ENCODE results near the gene ZW10. TPM values are rescaled to one million over a fixed set of nuclear protein-coding genes. Genes with fewer than 3 reads are reported as not detected.
"Not testable (repeated sequence)": the region's sequence is repeated elsewhere in the genome, so short reads cannot be mapped to it uniquely, and the experiment has no call there.

Gene ZW10
- total RNA-seq, 1 donor from 2014 or later, result 21.3 TPM

DNA sequence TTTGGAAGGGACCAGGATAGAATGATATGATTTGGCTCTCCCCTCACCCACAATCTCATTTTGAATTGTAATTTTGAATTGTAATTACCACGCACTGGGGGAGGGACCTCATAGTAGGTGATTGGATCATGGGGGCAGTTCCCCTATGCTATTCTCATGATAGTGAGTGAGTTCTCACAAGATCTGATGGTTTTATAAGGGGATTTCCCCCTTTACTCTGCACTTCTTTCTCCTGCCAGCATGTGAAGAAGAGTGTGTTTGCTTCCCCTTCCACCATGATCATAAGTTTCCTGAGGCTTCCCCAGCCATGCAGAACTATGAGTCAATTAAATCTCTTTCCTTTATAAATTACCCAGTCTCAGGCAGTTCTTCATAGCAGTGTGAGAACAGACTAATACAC lies 69.9 kb downstream of the ZW10 start:
- intact Hi-C loops (cut with micrococcal nuclease); H3K4me3 Mint-ChIP-seq; H3K27ac Mint-ChIP-seq; H3K4me1 Mint-ChIP-seq; DNase-seq; H3K9me3 Mint-ChIP-seq; H3K36me3 Mint-ChIP-seq (ENCODE audit: low read depth); H3K27me3 Mint-ChIP-seq: not testable (repeated sequence)

DNA sequence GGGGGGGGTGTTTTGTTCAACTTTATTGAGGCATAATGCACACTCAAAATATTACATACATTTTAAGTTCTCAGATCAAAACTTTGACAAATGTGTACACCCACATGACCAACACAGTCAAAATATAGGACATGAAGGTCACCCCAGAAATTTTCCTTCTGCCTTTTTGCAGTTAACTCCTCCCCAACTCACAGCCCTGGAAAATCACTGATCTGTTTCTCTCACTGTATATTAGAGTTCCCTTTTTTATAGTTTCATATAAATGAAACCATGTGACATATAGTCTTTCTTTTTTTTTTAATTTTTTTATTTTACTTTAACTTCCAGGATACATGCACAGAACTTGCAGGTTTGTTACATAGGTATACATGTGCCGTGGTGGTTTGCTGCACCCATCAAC lies 72.0 kb downstream of the ZW10 start:
- no peaks in the 10 kb centered on the region for H3K4me1 Mint-ChIP-seq
- H3K27ac Mint-ChIP-seq, result no peak overlapping the region
- DNase-seq, result no peak
- no peak overlapping the region for H3K4me3 Mint-ChIP-seq
- H3K9me3 Mint-ChIP-seq, result no peaks in the 10 kb centered on the region
- H3K27me3 Mint-ChIP-seq, result no peaks in the 10 kb centered on the region
- no peaks in the 10 kb centered on the region for H3K36me3 Mint-ChIP-seq (ENCODE audit: low read depth)
- intact Hi-C loops (cut with micrococcal nuclease), result no loop called here

DNA sequence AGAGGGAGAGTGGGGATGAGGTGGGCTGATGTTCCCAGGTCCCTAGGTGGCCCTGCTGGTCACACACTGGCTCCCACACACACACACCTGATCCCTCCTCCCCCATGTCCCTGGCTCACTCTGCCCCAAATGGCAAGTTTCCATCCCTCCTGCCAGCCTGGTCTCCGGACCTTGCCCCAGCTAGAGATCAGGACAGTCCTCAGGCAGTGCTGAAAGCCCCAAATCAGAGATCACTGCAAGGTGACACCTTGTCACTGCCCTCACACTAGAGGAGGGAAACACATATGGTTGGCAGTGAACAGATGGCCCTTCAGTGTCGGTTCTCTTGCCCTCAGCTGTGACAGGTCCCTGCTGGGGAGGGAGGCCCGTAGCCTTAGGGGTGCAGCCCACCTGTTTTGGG lies 75.0 kb downstream of the ZW10 start:
- H3K27me3 Mint-ChIP-seq, result no peaks in the 10 kb centered on the region
- DNase-seq, result no peak
- no peak overlapping the region for H3K27ac Mint-ChIP-seq
- no peaks in the 10 kb centered on the region for H3K9me3 Mint-ChIP-seq
- H3K4me1 Mint-ChIP-seq, result no peaks in the 10 kb centered on the region
- no peaks in the 10 kb centered on the region for H3K36me3 Mint-ChIP-seq (ENCODE audit: low read depth)
- intact Hi-C loops (cut with micrococcal nuclease), result no loop called here
- no peak overlapping the region for H3K4me3 Mint-ChIP-seq

DNA sequence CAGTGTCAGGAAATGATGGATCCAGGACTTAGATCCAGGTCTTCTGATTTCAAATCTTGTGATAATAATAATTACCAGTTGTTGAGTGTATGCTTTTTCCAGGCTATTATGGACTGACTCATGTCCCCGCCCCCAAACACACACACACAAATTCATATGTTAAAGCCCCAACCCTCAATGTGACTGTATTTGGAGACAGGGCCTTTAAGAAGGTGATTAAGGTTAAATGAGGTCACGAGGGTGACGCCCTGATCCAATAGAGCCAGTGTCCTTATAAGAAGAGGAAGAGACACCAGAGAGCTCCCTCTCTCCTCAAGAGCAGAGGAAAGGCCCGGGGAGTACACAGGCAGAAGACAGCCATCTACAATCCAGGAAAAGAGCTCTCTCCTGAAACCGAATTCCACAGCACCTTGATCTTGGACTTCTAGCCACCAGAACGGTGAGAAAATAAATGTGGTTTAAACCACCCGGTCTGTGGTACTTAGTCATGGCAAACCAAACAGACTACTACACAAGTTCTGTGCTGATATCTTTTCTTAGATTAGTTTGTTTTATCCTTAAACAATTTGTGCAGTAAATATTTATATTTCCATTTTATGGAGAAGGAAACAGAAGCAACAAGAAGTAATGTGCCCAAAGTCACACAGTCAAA lies 75.6 kb downstream of the ZW10 start:
- DNase-seq, result no peak
- Mint-ChIP-seq H3K4me3 (no peak overlapping the region), H3K27ac (no peak overlapping the region), H3K27me3 (no peaks in the 10 kb centered on the region), H3K36me3 (ENCODE audit: low read depth) (no peaks in the 10 kb centered on the region), H3K9me3 (no peaks in the 10 kb centered on the region), H3K4me1 (no peaks in the 10 kb centered on the region)
- intact Hi-C loops (cut with micrococcal nuclease), result no loop called here

DNA sequence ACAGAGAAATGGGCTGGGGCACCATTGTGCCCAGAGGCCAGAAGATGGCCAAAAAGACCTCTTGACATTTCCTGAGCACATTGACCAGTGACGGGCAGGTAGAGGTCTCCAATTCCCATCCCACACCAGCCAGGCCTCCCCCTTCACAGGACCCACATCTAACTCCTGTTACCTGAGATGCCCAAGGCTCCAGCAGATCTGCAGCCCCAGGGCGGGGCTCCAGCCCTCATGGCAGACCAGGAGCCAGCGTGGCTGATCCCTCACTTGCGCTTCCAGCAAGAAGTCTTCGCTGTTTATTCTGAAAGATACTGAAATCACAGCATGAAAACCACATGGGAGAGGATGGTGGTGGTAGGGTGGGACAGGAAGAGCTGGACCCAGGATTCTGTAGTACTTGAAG lies 76.4 kb downstream of the ZW10 start:
- H3K27me3 Mint-ChIP-seq, result no peaks in the 10 kb centered on the region
- no peaks in the 10 kb centered on the region for H3K4me1 Mint-ChIP-seq
- no peak for DNase-seq
- intact Hi-C loops (cut with micrococcal nuclease), result no loop called here
- no peak overlapping the region for H3K4me3 Mint-ChIP-seq
- H3K36me3 Mint-ChIP-seq (ENCODE audit: low read depth), result no peaks in the 10 kb centered on the region
- no peaks in the 10 kb centered on the region for H3K9me3 Mint-ChIP-seq
- H3K27ac Mint-ChIP-seq, result no peak overlapping the region

DNA sequence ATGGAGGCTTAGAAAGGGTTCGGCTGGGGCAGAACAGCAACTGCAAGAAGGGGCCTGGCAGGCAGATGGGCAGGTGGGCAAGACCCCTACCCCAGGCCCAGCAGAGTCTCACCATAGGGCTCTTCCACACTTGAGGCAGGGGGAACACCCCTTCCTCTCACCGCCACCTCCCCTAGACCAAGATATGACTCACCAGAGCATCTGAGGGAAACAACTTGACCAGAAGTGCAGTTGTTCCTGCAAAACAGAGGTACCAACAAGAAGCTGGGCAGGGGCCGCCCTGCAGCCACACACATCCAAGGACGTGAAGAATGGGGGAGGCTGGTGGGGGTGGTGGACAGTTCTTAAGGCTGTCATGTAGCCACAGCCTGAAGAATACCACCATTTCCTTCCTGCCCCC lies 78.3 kb downstream of the ZW10 start:
- Mint-ChIP-seq H3K27me3 (no peaks in the 10 kb centered on the region), H3K4me3 (no peak overlapping the region)

DNA sequence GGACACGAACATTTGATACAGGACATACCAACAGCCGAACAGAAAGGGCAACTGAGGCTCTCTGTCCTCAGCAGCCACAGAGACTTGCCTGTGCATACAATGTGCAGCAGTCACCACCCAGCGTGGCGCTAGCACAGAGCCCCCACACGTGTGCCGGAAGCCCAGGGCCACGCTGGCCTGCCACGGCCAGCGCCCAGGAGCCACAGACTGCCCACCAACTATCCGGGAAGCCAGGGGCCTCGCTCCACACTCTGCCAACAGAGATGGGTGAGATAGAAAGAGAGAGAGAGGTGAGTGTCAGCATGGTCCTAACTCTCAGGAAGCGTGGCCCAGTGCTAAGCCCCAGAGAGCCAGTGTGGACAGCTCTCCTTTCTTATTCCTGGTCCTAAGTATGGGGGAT lies 79.1 kb downstream of the ZW10 start:
- H3K9me3 Mint-ChIP-seq, result no peaks in the 10 kb centered on the region
- peaks cover 2% of the 10 kb centered on the region for H3K4me1 Mint-ChIP-seq
- no peaks in the 10 kb centered on the region for H3K27me3 Mint-ChIP-seq
- H3K4me3 Mint-ChIP-seq, result no peak overlapping the region
- intact Hi-C loops (cut with micrococcal nuclease), result no loop called here
- DNase-seq, result no peak
- no peak overlapping the region for H3K27ac Mint-ChIP-seq
- H3K36me3 Mint-ChIP-seq (ENCODE audit: low read depth), result no peaks in the 10 kb centered on the region

More for the DNA sequence above, 78.3 kb downstream of the ZW10 start:
- H3K27ac Mint-ChIP-seq, result no peak overlapping the region
- DNase-seq, result no peak
- peaks cover 2% of the 10 kb centered on the region for H3K4me1 Mint-ChIP-seq
- intact Hi-C loops (cut with micrococcal nuclease), result no loop called here
- no peaks in the 10 kb centered on the region for H3K9me3 Mint-ChIP-seq
- no peaks in the 10 kb centered on the region for H3K36me3 Mint-ChIP-seq (ENCODE audit: low read depth)

DNA sequence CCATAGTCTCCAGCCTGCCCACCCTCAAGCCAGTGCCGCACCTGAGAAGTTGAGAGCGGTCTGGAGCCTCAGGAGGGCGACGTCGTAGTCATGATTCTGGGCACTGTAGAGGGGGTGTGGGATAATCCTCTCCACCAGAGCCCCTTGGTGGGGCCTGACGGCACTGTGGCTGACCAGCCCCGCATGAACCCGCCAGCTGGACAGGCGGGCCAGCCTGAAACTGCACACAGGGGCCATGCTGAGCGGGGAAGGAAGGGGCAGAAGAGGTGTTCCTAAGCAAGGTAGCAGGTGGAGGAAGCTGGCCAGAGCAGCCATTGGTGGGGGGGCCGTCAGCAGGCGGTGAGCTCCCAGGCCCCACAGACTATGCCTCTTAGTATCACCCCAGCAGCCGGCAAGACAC lies 80.5 kb downstream of the ZW10 start:
- no peak for DNase-seq
- Mint-ChIP-seq H3K36me3 (ENCODE audit: low read depth) (no peaks in the 10 kb centered on the region), H3K27me3 (no peaks in the 10 kb centered on the region), H3K9me3 (no peaks in the 10 kb centered on the region), H3K27ac (no peak overlapping the region), H3K4me1 (peaks cover 2% of the 10 kb centered on the region), H3K4me3 (no peak overlapping the region)
- intact Hi-C loops (cut with micrococcal nuclease), result no loop called here

DNA sequence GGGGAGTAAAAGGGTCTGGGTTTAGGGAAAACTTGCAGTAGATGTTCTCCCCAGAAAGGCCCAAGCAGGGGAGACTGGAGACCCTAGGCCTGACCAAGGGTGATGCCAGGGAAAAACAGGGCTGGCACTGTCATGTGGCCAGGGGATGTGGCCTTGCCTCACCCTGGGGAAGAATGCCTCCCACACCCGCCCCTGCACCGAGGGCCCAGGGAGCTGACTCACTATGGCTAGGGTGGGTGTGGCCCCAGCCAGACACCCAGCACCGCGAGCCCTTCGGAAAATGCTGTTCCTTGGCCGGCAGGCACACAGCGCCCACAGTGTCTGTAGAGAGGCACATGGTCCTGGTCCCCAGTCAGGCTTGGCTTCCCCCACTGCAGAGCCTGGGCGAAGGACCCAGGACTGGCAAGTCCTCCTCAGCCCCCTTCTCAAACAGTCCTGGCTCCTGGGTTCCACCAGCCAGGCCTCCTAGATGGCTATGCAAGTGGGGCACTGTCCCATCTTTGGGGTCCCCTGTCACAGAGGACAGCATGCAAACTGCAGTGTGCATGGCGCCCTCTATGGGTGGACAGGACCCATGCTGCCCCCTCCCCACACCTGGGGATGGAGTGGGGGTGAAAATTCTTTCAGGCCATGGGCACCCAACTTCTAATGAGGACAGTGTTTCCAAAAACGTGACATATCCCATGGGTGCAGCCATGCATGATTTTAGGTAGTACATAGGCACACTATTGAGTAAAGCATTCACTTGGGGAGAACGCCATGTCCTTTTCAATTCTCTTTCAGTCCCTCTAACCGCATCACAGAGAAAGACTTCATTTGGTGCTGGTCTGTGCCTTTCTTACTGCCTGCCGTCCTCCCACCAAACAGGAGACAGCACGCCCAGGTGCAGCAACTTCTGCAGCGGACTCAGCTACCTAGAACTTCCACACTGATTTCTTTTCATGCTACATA lies 82.6 kb downstream of the ZW10 start:
- intact Hi-C loops (cut with micrococcal nuclease), result no loop called here
- H3K4me1 Mint-ChIP-seq, result peaks cover 4% of the 10 kb centered on the region
- peak; percentile 66 for DNase-seq
- H3K4me3 Mint-ChIP-seq, result no peak overlapping the region
- H3K36me3 Mint-ChIP-seq (ENCODE audit: low read depth), result no peaks in the 10 kb centered on the region
- H3K27ac Mint-ChIP-seq, result no peak overlapping the region
- H3K9me3 Mint-ChIP-seq, result no peaks in the 10 kb centered on the region
- no peaks in the 10 kb centered on the region for H3K27me3 Mint-ChIP-seq

DNA sequence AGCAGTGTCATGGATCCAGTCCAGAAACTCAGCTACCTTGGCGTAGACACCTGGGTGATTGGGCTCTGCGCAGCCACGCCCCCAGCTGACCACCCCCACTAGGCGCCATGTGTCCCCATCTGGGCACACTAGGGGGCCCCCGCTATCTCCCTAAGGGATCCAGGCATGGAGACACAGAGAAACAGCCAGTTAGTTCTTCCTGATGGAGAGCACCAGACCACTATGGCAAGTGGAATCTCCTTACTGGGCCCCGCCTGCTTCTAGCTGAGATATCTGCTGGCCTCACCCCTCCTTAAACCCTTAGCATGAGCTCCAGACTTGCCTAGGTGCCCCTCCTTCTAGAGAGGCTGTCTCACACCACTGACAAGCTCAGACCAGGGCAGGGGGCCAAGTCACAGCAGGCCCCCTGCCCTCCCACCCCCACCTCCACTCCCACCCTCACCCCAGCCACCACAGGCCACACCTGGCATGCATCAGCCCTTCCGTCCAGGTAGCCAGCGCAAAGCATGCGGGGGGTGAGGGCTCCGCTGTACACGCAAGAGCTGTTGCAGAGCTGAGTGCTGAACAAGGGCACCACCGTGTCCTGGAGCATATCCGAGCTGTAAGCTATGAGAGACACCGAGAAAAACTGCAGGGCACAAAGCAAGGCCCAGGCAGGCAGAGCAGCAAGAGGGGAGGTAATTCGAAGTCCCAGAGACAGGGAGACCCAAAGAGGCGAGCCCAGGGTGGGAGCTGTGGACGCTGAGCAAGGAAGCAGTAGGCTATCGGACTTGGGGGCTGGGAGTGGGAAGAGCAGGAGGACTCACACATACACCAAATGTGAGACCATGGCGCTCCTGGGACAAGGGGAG lies 83.5 kb downstream of the ZW10 start:
- no peaks in the 10 kb centered on the region for H3K9me3 Mint-ChIP-seq
- DNase-seq, result no peak
- no peak overlapping the region for H3K27ac Mint-ChIP-seq
- no peaks in the 10 kb centered on the region for H3K36me3 Mint-ChIP-seq (ENCODE audit: low read depth)
- intact Hi-C loops (cut with micrococcal nuclease), result no loop called here
- H3K4me3 Mint-ChIP-seq, result no peak overlapping the region
- no peaks in the 10 kb centered on the region for H3K27me3 Mint-ChIP-seq
- peaks cover 4% of the 10 kb centered on the region for H3K4me1 Mint-ChIP-seq

DNA sequence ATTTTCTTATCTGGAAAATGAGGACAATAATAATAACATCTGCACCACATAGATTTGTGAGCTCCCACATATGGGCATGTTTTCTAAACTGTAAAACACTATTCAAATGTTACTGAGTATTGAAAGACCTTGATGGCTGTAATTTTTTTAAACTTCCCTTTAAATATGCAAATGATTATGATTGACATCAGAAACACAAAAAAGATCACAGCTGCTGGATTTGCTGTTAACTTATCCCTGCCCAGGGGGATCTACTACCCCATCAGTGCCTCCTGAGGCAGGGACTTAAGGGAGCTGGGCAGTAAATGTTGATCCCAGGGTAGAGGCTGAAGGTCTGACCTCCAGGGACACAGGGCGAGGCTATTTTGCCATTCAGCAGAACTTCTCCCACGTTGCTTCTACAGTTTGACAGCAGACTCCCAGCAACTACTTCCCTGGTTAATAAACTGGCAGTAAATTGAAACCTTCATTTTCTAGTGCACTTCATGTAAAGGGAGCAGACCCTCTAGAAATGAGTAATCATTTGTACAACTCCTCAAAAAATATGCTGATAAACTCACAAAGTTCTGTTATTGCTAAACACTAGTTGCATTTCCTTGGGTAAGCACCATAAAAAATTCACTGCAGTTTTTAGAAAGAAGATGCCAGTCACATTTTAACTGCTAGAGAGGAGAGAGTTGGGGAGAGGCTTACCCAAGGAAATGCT lies 87.7 kb downstream of the ZW10 start:
- no peak for DNase-seq
- no peaks in the 10 kb centered on the region for H3K27me3 Mint-ChIP-seq
- intact Hi-C loops (cut with micrococcal nuclease), result no loop called here
- H3K27ac Mint-ChIP-seq, result no peak overlapping the region
- H3K4me3 Mint-ChIP-seq, result no peak overlapping the region
- H3K36me3 Mint-ChIP-seq (ENCODE audit: low read depth), result no peaks in the 10 kb centered on the region
- H3K9me3 Mint-ChIP-seq, result no peaks in the 10 kb centered on the region
- H3K4me1 Mint-ChIP-seq, result peaks cover 4% of the 10 kb centered on the region

DNA sequence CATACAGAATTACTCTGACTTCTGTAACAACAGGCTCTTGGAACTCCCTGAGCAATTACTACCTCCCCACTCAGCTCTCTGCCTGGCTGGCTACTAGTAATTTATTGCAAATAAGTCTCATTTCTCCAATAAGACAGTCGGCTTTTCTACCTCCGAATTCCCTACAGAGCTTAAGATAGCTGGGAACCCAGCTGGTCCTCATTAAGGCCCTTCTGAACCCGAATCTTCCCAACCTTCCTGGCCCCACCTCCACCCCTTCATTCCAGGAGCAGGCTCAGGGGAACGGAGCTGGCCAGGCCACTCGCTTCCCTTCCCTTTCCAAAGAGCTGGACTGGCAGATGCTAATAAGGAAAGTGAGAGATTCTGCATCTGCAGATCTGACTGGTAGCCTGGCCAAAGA lies 89.0 kb downstream of the ZW10 start:
- Mint-ChIP-seq H3K27me3 (no peaks in the 10 kb centered on the region), H3K9me3 (no peaks in the 10 kb centered on the region), H3K4me1 (peaks cover 2% of the 10 kb centered on the region), H3K4me3 (no peak overlapping the region), H3K27ac (no peak overlapping the region), H3K36me3 (ENCODE audit: low read depth) (no peaks in the 10 kb centered on the region)
- DNase-seq, result no peak
- intact Hi-C loops (cut with micrococcal nuclease), result no loop called here

DNA sequence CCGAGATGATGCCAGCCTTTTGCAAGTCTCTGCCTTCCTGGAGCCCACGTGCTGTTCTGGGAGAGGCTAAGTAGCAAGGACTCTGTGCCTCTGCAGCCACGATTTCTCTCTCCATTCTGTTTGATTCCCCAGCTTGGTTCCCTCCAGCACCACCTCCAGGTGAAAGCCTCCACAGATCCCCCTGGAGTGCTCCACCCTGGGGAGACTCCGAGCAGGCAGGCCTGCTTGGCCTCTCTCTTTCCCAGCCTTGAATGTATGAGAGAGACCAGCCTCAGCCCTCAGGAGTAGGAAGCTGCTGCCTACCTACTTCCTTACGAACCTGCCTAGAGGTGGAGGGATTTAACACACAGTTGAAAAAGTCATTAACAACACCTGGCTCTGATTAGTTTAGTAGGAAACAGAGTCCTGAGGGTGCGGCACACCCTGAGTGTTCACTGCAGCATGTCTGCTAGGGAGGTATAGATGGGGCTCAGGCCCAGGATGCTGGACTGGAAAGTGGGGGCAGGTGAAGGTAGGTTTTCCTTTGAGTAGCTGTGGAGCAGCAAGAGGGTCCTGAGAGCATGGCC lies 89.9 kb downstream of the ZW10 start:
- intact Hi-C loops (cut with micrococcal nuclease), result no loop called here
- H3K4me3 Mint-ChIP-seq, result no peak overlapping the region
- no peak for DNase-seq
- H3K27me3 Mint-ChIP-seq, result no peaks in the 10 kb centered on the region
- H3K27ac Mint-ChIP-seq, result no peak overlapping the region
- no peaks in the 10 kb centered on the region for H3K36me3 Mint-ChIP-seq (ENCODE audit: low read depth)
- H3K9me3 Mint-ChIP-seq, result no peaks in the 10 kb centered on the region
- peaks cover 2% of the 10 kb centered on the region for H3K4me1 Mint-ChIP-seq
